Stomach (tissue), 9 donors: ENCODE results near the gene MAPK8IP3. TPM values are rescaled to one million over a fixed set of nuclear protein-coding genes. Genes with fewer than 3 reads are reported as not detected.

Experiments
- DNase-seq, 2 donors: peaks; one replicate each; pipeline versions ENCODE4 v3.0.0 to v3.0.0-alpha.2; 2013 to 2019
- H3K27ac ChIP-seq, 5 donors: fragments of 200-600 bp in 4 of 5; sonication (generic) in 4 of 5; one replicate each; pipeline ENCODE4 v1.5.1; 2013 to 2019; ENCODE audit warnings: mild to moderate bottlenecking in 1 of 5, moderate library complexity in 1 of 5
- H3K27me3 ChIP-seq, 3 donors: fragments of 200-600 bp; sonication (generic); one replicate each; pipeline ENCODE4 v1.5.1; 2017 to 2019; ENCODE audit warnings: mixed run types in 1 of 3
- H3K36me3 ChIP-seq, 4 donors: fragments of 200-600 bp; sonication (generic); 1 replicate in 3 of 4; 2 replicates in 1 of 4; pipeline ENCODE4 v1.5.1; 2016 to 2019
- H3K4me1 ChIP-seq, 4 donors: fragments of 200-600 bp; sonication (generic); one replicate each; pipeline ENCODE4 v1.5.1; 2016 to 2019
- H3K4me3 ChIP-seq, 4 donors: fragments of 200-600 bp; sonication (generic) in 3 of 4; one replicate each; pipeline ENCODE4 v1.5.1; 2016 to 2019; ENCODE audit warnings: mild to moderate bottlenecking in 1 of 4
- H3K9me3 ChIP-seq, 4 donors: fragments of 200-600 bp; sonication (generic); one replicate each; pipeline ENCODE4 v1.5.1; 2016 to 2019
- EP300 ChIP-seq: sonication (generic); formaldehyde crosslinking; IDR thresholded peaks from one replicate; pipeline ENCODE4 v1.6.1; 2017; ENCODE audit warnings: antibody characterized with exemption
- POLR2A ChIP-seq, 4 donors: fragments of 450-650 bp; IDR thresholded peaks; one replicate each; pipeline ENCODE4 v1.6.1; 2016; ENCODE audit warnings: antibody characterized with exemption in 4 of 4, control low read depth in 2 of 4, mild to moderate bottlenecking in 1 of 4, moderate library complexity in 1 of 4
- POLR2AphosphoS5 ChIP-seq, 3 donors: sonication (generic); formaldehyde crosslinking; IDR thresholded peaks; one replicate each; pipeline ENCODE4 v1.6.1; 2016; ENCODE audit warnings: antibody characterized with exemption in 3 of 3
- WGBS, 5 donors: extraction: QIAGEN DNeasy Blood & Tissue Kit in 3 of 5; methylation state at CpG; one replicate each; pipeline versions ENCODE4 v1.1.5 to v1.1.7; 2013 to 2018; 5-methylcytosine and 5-hydroxymethylcytosine counted together
- intact Hi-C: fragments of 100-400 bp; cut with DNase I; formaldehyde crosslinking; loops from one replicate; pipeline ENCODE4 v1.15.1; 2023; ENCODE audit warnings: low total_unique reads
- polyA plus RNA-seq, 3 donors: library from polyadenylated mRNA; stranded (reverse); fragments of 200-250 nt; gene quantifications; one replicate each; pipeline ENCODE4 v1.2.3, GENCODE V29; 2013
- total RNA-seq, 5 donors: library from RNA; depleted of rRNA; stranded (reverse); fragments of >200 nt; gene quantifications; one replicate each; pipeline versions ENCODE4 v1.1.0 to v1.2.3, GENCODE V29; 2014 to 2016
- TF ChIP-seq, protein P1 (sequence below), 7 experiments: fragments of 450-650 bp in 4 of 7; fragments of 200-600 bp in 3 of 7; sonication (generic) in 3 of 7; IDR thresholded peaks; one replicate each; pipeline ENCODE4 v1.5.1; 2016 to 2019; ENCODE audit warnings: antibody characterized with exemption in 7 of 7, control low read depth in 2 of 7, mild to moderate bottlenecking in 1 of 7
- donor health status: healthy with polysubstance abuse.
- donor health status: Bipolar disorder and iron deficiency.
- donor health status: healthy.

The MAPK8IP3 gene
- total and polyA plus RNA-seq, 8 donors = 10.1 to 320 (median 56.3) TPM

DNA sequence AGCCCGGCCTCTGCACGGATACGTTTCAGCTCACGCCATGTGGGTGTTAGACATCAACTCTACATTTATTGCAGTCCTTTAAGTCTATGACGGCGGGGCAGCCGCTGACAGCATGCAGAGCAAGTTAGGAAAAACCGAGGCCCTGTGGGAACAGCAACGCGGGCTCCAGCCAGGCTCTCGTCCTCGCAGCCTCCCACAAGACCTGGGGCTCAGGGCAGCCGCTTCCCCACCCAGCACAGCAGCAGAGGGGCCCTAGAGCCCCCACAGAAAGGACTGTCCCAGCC lies 70.6 kb downstream of the MAPK8IP3 start:
- Histone ChIP-seq H3K4me1 (peaks cover 35 to 70% (median 62%) of the 10 kb centered on the region in 4 donors), H3K27me3 (no peaks in the 10 kb centered on the region), H3K27ac (no peak overlapping the region), H3K4me3 (no peak overlapping the region), H3K9me3 (no peaks in the 10 kb centered on the region), H3K36me3 (peaks cover 36 to 65% (median 63%) of the 10 kb centered on the region in 4 donors)
- no peak for TF ChIP-seq POLR2AphosphoS5 (IDR thresholded peaks at IDR 0.05)
- TF ChIP-seq EP300 = no peak
- no peak for TF ChIP-seq POLR2A (IDR thresholded peaks at IDR 0.05)
- TF ChIP-seq, protein P1, sequence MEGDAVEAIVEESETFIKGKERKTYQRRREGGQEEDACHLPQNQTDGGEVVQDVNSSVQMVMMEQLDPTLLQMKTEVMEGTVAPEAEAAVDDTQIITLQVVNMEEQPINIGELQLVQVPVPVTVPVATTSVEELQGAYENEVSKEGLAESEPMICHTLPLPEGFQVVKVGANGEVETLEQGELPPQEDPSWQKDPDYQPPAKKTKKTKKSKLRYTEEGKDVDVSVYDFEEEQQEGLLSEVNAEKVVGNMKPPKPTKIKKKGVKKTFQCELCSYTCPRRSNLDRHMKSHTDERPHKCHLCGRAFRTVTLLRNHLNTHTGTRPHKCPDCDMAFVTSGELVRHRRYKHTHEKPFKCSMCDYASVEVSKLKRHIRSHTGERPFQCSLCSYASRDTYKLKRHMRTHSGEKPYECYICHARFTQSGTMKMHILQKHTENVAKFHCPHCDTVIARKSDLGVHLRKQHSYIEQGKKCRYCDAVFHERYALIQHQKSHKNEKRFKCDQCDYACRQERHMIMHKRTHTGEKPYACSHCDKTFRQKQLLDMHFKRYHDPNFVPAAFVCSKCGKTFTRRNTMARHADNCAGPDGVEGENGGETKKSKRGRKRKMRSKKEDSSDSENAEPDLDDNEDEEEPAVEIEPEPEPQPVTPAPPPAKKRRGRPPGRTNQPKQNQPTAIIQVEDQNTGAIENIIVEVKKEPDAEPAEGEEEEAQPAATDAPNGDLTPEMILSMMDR (IDR thresholded peaks at IDR 0.05) = no peak
- intact Hi-C loops = no loop called here
- DNase-seq = no peak
- WGBS, 5 donors = 79 to 94% (median 88%) methylated on average over 13 of the region's 13 CpGs

DNA sequence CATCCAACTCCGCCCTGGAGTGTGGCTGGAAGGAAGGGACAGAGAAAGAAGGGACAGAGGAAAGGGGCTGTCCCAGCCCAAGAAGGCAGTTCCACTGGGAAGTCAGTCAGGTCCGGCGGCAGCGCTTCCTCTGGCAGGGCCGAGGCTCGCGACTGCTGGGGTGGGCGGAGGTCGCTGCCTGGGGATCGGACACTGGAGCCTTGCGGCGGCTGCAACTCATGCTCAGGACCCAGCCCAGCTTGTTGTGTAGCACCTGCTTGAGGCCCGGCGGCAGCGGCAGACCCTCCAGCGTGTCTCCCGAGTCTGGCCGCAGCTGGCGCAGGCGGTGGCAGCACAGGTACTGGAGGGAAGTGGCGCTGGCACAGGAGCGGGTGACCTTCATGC lies 71.0 kb downstream of the MAPK8IP3 start:
- Histone ChIP-seq H3K27me3 (no peaks in the 10 kb centered on the region), H3K4me1 (peaks cover 34 to 70% (median 61%) of the 10 kb centered on the region in 4 donors), H3K9me3 (no peaks in the 10 kb centered on the region), H3K36me3 (peaks cover 36 to 65% (median 63%) of the 10 kb centered on the region in 4 donors), H3K4me3 (no peak overlapping the region), H3K27ac (no peak overlapping the region)
- intact Hi-C loops = no loop called here
- no peak for DNase-seq
- WGBS, 5 donors = 91 to 93% (median 91%) methylated on average over 13 to 22 of the region's 22 CpGs
- TF ChIP-seq POLR2A (IDR thresholded peaks at IDR 0.05) = no peak

DNA sequence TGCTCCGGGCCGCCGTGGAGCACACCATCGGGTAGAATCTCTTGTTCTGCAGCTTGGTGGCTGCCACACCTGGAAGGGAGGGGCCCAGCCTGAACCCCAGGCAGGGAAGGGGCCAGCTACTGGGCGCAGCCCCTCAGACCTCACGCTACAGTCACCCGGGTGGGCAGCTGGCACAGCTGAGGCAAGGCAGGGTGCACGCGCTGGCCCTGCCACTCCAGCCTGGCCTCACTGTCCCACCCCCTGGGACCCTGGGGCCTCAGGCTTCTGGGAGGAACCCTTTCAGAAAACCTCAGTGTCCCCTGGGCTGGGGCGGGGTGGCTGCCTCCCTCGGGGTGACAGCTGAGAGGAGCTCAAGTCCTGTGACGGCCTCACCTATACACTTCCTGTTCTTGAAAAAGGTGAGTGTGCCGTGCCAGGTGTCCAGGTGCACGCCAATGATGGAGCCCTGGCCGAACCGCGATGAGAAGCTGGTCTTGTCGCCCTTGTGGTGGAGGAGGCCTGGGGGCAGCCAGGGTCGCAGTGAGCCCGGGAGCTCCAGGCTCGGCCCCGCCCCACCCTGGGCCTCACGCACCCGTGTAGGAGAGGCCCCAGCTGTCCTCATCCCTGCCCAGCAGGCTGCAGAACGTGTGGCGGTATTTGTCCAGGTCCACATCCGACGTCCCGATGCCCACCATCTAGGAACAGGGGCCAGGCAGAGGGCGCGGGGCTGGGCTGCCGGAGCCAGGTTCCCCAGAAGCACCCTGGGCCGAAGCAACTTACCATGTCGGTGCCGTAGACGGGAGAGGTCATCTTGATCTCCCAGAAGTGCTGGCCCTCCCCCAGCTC lies 71.6 kb downstream of the MAPK8IP3 start:
- WGBS, 5 donors = 69 to 75% (median 74%) methylated on average over 17 to 36 of the region's 36 CpGs
- peaks cover 36 to 65% (median 63%) of the 10 kb centered on the region in 4 donors for H3K36me3 ChIP-seq
- no peaks in the 10 kb centered on the region for H3K27me3 ChIP-seq
- no peaks in the 10 kb centered on the region for H3K9me3 ChIP-seq
- H3K4me1 ChIP-seq = peaks cover 30 to 64% (median 55%) of the 10 kb centered on the region in 4 donors
- TF ChIP-seq EP300 = no peak
- TF ChIP-seq POLR2AphosphoS5 (IDR thresholded peaks at IDR 0.05) = no peak
- TF ChIP-seq POLR2A (IDR thresholded peaks at IDR 0.05) = no peak
- TF ChIP-seq, protein P1 (IDR thresholded peaks at IDR 0.05) = no peak
- H3K27ac ChIP-seq = no peak overlapping the region
- intact Hi-C loops = no loop called here
- peak in 1 of 2 donors; percentile 9 for DNase-seq
- no peak overlapping the region for H3K4me3 ChIP-seq

DNA sequence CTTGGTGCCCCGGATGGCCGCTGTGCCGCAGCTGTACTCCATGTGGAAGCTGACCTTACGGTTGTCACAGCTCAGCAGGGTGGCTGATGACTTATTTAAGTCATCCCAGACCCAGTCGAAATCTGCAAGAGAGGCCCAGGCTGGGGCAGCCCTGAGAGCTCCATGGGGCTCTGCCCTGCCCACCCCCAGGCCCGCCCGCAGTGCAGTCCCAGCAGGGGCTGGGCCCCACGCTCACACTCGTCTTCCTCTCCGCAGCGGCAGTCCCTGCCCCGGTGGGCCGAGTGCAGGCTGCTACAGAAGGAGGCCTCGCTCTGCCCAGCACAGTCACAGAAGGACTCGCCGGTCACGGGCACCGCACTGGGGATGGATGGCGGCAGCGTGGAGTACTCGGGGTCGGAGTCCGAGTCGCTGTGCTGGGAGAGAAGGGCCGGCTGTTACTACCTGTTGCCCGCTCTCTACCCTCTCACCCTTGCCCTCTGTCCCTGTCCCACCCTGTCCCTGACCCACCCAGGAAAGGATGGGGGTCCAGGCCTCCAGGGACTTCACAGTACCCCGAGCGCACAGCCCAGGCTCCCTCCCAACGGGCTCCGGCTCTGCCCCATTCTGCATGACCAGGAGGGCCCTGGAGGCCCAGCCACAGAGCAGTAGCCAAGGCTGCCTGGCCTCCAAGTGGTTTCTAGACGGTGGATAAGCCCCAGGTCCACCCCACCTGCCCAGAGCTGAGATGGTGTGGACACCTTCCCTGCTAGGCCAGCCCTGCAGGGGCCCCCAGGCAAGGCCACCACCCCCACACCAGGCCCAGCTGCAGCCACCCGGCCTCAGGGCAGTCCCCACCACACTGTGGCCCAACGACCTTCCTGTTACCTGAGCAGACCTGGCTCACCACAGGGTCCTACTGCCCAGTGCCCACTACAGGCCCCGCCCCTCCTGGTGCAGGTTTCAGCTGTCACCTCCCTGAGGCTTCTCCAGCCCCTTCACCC lies 72.5 kb downstream of the MAPK8IP3 start:
- Histone ChIP-seq H3K4me1 (peaks cover 32 to 66% (median 56%) of the 10 kb centered on the region in 4 donors), H3K27me3 (no peaks in the 10 kb centered on the region), H3K36me3 (peaks cover 36 to 65% (median 63%) of the 10 kb centered on the region in 4 donors), H3K9me3 (no peaks in the 10 kb centered on the region), H3K4me3 (no peak overlapping the region), H3K27ac (peak overlapping the region in 1 of 5 donors; percentile 13)
- intact Hi-C loops = no loop called here
- DNase-seq = peak in 1 of 2 donors; percentile 10
- TF ChIP-seq, protein P1 (IDR thresholded peaks at IDR 0.05) = no peak
- TF ChIP-seq POLR2AphosphoS5 (IDR thresholded peaks at IDR 0.05) (no peak), POLR2A (IDR thresholded peaks at IDR 0.05) (no peak), EP300 (no peak)
- WGBS, 5 donors = 83 to 92% (median 85%) methylated on average over 25 to 34 of the region's 34 CpGs
